Cardiac fibroblast (primary cell): Measurements from ENCODE around the gene ENTPD2.

Experiments
- DNase-seq, 2 donors: peaks; one replicate each; pipeline versions ENCODE4 v3.0.0 to v3.0.0-alpha.2; 2010; ENCODE audit warnings: low read depth in 2 of 2
- H3K4me3 ChIP-seq, 2 donors: replicated peaks in 1 of 2; 1 replicate in 1 of 2; 2 replicates in 1 of 2; pipeline ENCODE4 v1.5.1; 2011; ENCODE audit warnings: low read depth in 2 of 2, low read length in 2 of 2, mild to moderate bottlenecking in 2 of 2, moderate library complexity in 1 of 2
- CTCF ChIP-seq: IDR thresholded peaks from one replicate; pipeline ENCODE4 v1.5.1; 2011; ENCODE audit warnings: low read depth, mild to moderate bottlenecking, low read length, inconsistent platforms

Gene ENTPD2

DNA sequence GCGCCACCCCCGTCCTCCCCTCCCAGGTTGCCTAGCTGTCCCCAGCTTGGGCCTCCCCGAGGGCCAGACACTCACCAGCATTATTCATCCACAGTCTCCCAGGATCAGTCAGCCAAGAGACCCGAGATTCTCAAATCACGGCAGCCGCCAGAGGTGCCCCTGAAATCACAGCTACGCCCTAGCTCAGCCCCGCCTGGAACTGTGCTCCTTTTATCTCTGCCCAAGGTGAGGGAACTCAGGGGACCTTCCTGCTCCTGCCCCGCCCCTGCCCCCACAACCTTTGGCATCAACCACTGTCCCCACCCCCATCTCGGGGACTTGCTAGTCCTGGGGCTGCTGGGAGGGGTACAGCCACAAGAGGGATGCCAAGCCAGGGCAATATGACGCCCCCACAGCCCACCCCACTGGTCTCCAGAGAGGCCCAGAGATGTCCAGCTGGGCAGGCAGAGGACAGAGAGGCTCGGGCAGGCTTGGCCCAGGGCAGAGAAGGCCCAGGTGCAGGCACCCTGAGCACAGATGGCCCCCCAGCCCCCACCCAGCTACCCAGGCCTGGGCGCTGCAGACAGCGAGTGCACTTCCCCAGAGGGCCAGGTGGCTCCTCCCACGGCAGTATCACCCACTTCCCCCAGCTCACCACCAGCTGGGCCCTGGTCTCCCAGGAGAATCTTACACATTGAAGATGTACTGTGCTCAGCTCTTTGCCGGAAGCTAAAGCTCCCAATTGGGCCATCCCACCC lies 21.8 kb downstream of the ENTPD2 start, which contains the start of gene FUT7:
FUT7 (minus strand) TSS at position 185 of the 737 bp plus-strand sequence; CDS start at position 88, 97 bp downstream.
- no peak within 1 kb of the TSS for H3K4me3 ChIP-seq
- no peak for DNase-seq
- TF ChIP-seq CTCF, result no peak

- no peak for DNase-seq
- TF ChIP-seq CTCF, result no peak
- H3K4me3 ChIP-seq, result no peak overlapping the region
Observed at GRCh38 chr9:137030538-137031527, 23.0 kb downstream of the ENTPD2 start.

DNA sequence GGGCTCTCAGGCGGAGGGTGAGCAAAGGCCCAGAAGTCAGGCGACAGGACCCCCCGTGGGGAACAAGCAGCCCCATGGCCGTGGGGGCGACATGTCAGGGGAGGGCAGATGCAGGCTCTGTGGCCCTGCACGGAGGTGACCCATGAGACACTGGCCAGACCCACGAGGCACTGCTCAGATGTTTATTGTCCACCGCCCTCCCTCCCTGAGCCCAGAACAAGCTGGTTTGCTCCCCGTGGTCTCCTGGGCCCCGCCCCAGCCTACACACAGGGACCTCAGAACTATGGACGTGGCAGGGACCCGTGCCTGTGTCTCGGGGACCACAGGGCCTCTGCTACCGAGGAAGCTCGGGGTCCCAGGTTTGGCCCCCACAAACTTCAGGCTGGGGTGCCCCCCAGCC lies 23.9 kb downstream of the ENTPD2 start:
- H3K4me3 ChIP-seq, result no peak overlapping the region
- DNase-seq, result no peak
- TF ChIP-seq CTCF, result no peak

- DNase-seq, result peak; percentile 63 to 66
- no peak overlapping the region for H3K4me3 ChIP-seq
Observed at GRCh38 chr9:137029058-137029936, 24.6 kb downstream of the ENTPD2 start.

GRCh38 chr9:137028263-137029057 lies 25.4 kb downstream of the ENTPD2 start:
- TF ChIP-seq CTCF, result peak; percentile 56
- peak; percentile 26 to 35 for DNase-seq
- H3K4me3 ChIP-seq, result peak overlapping the region; percentile 49 to 53

More at GRCh38 chr9:137029058-137029936, 24.6 kb downstream of the ENTPD2 start:
- peak; percentile 96 for TF ChIP-seq CTCF
